HG03457 (cell line): ENCODE data around the gene PRSS50.

Experiments
- ATAC-seq: cut with Tn5 transposase; IDR thresholded peaks from one replicate; pipeline ENCODE4 v1.9.1; 2021; ENCODE audit warnings: moderate number of reproducible peaks; ENCODE audit not compliant: unreplicated experiment

The PRSS50 gene

DNA sequence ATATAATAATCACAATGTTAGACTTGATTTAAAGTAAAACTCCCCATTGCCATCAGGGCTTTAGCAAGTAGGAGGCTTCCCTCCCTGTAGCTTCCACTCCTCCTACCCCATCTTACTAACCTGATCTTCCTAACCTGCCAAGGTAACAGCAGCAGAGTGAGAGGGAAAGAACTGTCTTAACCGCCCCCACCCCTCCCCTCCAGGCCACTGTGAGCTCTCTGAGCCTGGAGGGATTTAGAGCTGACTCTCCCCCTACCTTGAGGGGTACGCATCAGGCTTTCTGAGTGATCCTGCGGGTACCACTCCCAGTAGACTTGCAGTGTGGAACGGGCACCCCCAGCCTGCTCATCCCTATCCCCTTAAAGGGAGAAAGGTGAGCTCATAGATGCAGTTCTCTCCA lies 11.4 kb upstream of the PRSS50 start:
- ATAC-seq = no peak

- ATAC-seq = no peak
Measured at GRCh38 chr3:46725621-46726314, 8.1 kb upstream of the PRSS50 start.

DNA sequence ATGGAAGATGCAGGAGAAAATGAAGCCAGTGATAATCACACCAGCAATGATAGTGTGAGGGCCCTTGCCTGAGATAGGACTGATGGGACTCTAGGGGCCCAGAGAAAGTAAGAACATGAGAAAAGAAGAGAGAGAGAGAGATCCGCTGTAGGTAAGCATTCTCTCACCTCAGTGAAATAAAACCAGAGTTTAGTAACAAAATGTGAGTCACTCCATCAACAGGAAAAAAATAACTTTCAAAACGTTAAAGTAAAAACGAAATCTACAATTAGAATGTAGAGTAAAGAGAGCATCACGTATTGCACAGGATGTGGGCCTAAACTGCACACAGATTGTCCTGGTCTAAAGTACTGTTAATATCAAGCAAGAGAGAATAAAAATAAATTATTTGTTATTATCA lies 6.8 kb upstream of the PRSS50 start:
- no peak for ATAC-seq

- ATAC-seq = no peak
Measured at GRCh38 chr3:46722443-46722842, 4.8 kb upstream of the PRSS50 start.

DNA sequence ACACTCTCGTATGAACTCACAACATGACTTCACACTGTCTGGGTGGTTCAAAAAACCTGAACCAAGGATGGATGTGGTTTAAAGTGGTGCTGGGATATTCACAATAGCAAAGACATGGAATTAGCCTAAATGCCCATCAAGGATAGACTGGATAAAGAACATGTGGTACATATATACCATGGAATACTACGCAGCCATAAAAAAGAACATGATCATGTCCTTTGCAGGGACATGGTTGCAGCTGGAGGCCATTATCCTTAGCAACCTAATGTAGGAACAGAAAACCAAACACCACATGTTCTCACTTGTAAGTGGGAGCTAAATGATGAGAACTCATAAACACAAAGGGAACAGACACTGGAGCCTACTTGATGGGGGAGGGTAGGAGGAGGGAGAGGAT lies 3.3 kb upstream of the PRSS50 start:
- ATAC-seq = no peak

- no peak for ATAC-seq
Measured at GRCh38 chr3:46719735-46720271, 2.1 kb upstream of the PRSS50 start.

GRCh38 chr3:46719044-46719565 lies 1.4 kb upstream of the PRSS50 start:
- ATAC-seq = no peak

DNA sequence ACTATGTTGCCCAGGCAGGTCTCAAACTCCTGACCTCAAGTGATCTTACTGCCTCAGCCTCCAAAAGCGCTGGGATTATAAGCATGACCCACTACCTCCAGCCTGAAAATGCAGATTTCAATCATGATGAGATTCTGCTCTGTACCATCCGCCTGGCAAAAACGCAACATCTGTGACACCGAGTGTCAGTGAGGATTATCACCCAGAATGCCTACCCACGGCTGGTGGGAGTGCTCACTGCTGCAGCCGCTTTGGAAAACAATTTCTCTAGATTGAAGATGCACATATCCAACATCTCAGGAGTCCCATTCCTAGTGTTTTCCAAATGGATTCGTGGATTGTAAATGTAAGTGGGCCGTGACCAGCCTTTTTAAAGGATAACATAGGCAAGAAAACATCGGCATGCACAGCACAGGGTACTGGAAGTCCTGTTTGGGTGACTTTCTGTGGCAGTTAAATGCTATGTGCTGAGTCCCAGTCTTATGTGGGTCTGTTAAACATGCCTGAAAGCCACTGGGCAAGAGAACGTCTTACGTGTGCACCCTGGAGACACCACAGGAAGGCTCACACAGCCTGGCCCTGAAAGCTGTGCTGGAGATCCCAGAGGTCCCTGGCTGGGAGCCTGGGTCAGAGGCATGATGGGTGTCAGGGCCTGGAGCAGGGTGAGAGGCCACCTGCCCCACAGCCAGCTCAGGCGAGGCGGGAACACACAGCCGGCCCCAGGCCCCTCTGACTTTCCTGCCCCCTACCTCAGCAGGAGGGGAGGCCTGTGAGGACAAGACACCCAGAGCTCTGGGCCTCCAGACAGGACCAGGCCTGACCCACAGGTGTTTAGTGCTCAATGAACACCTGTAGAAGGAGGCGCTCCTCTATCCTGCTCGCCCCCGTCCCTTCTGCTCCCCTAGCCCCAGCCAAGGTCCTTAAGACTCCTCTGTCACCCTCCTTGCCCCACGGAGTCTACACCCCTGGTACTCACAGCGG lies 918 bp downstream of the PRSS50 start:
- no peak for ATAC-seq

GRCh38 chr3:46715507-46716175 lies 2.0 kb downstream of the PRSS50 start:
- ATAC-seq = no peak

DNA sequence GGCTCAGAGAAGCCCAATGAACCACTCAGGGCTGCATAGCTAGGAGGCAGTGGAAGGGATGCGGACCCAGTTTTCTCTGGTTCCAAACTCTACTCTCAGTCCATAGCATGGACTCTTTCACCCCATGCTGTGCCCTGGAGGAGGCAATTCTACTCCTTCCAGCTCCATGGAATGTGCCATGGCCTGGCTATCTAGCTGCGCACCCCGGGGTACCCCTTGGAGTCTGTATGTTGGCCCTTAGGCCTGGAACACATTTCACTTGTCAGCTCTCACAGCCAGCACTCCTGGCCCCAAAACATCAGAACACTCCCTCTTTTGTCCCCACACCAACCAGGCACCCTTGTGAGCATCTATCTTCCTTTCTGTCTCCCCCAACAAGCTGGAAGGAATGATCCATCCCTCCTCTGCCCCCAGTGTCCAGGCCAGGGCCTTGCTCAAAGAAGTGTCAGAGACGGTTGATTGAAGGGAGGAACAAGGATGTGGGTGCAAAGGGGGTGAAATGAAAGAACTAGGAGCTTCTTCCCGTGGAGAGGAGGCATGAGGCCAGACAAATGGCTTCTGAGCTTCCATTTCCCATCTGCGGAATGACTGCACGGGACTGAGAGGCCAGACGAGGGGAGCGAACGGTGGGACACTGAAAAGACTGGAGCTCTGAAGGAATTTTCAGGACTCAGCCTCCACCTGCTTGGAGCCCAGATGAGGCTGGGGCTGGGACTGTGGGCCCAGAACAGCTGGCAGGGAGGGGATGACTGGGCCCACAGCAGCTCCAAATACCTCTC lies 2.8 kb downstream of the PRSS50 start:
- ATAC-seq = no peak

DNA sequence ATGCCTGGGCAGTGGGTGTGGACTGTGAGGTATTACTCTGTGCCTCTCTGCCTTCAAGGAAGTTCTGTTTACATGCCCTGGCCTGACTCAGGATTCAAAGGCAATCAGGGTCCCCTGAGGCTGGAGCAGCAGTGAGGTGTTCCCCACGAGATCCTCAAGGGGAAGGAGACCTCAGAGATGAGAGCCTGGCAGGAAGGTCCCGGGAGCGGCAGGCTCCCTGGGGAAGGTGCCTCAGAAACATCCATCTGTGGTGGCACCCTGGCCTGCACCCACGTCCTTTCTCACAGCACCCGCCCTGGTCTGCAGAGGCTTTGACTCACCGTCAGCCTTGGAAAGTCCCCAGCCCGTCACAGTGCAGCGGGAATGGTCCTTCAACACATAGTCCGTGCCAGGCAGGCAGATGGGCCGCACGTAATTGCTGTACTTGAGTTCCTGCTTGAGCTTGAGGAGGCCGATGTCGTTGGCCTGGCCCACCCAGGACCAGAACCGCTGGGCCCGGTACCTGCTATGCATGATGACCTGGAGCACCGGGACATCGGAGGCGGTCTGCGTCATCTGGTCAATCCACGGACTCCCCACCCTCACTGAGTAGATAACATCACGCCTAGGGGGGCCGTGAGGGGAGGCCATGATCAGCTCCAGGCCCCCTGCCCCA lies 3.6 kb downstream of the PRSS50 start:
- ATAC-seq = no peak

GRCh38 chr3:46713050-46713897 lies 4.4 kb downstream of the PRSS50 start:
- no peak for ATAC-seq

GRCh38 chr3:46712191-46713049 lies 5.2 kb downstream of the PRSS50 start:
- no peak for ATAC-seq

DNA sequence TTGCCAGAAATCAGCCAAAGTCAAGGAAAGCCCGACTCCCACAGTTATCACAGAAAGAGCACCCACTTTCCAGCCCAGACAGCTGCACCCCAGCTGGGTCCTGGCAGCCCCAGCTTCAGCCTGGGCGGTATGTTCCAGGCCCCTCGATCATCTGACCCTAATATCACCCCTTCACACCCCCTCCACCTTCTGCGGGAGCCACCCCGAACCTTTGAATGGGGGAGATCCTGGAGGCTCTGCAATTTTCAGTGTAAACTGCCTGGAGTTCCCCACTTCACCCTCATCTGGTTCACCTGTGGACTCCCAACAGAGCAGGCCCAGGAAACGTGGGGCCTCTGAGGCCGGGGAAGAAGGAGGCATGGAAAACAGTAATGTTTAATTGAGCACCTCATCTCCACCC lies 5.9 kb downstream of the PRSS50 start:
- no peak for ATAC-seq

GRCh38 chr3:46711305-46711704 lies 6.4 kb downstream of the PRSS50 start:
- no peak for ATAC-seq

DNA sequence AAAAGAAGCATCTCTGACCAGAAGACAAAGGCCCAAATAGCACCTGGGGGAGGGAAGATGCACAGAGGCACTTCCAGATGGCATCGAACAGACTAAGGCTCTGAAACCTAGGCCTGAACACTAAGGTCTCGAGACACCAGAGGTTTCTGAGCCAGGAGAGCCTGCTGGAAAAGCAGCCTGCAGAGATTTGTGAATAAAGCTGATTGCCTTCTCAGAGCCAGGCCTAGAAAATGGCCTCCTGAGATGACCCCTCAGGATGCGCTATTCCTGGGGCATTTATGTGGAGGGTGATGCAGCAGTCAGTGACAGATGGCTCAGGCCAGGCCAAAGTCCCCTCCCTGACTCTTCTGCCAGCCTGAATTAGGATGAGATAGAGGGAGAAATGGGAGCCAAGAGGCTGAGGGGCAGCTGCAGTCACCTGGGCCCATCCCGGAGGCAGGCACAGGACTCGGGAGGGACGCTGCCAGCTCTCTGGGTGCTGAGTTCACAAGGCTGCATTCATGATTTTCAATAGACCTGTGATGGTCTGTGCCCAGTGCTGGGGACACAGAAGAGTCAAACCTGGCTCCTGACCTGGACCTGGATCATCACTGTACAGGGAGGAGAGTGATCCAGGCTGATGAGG lies 6.9 kb downstream of the PRSS50 start:
- ATAC-seq = no peak

DNA sequence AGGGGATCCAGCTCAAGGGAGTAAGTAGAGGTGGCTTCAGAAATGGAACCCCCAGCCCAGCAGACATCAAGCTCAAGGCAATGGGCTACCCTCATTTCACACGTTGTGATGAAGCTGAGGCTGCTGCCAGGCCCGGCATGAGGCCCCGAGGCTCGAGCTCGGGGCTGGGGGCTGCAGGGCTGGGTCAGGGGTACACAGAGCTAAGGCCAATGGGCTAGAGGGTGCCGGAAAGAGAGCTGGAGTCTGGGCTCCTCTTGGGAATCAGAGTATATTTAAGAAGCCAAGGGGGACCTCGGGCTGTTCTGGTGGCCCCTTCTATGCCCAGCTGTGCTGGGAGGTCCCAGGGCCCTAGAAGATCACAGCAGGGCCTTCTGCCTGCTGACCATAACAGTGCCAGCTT lies 7.4 kb downstream of the PRSS50 start:
- no peak for ATAC-seq

GRCh38 chr3:46709721-46710120 lies 7.9 kb downstream of the PRSS50 start:
- ATAC-seq = no peak
